ENCODE measurements around the gene AMBP. TPM values are rescaled to one million over a fixed set of nuclear protein-coding genes. Genes with fewer than 3 reads are reported as not detected.
A peak's percentile ranks its signal among the peaks of the same experiment; 100 is the strongest.

AMBP gene
- total RNA-seq, 2 donors from 2014 or later, result 1.5 to 5.7 TPM

- Histone ChIP-seq H3K36me3 (no peaks in the 10 kb centered on the region), H3K27ac (no peak overlapping the region), H3K4me3 (no peak overlapping the region), H3K27me3 (no peaks in the 10 kb centered on the region), H3K9me3 (no peaks in the 10 kb centered on the region), H3K9ac (ENCODE audit: low read depth in 2 of 2, low read length in 2 of 2) (no peak overlapping the region), H3K4me1 (no peaks in the 10 kb centered on the region)
- TF ChIP-seq CTCF (IDR thresholded peaks at IDR 0.05), result no peak
- intact Hi-C loops (cut with DNase I), result no loop called here
- no peak for DNase-seq
Measured at GRCh38 chr9:114099669-114100270, 21.7 kb upstream of the AMBP start.

- intact Hi-C loops (cut with DNase I), result no loop called here
- no peaks in the 10 kb centered on the region for H3K27me3 ChIP-seq
- peak within 1 kb of the TSS; percentile 38 for H3K27ac ChIP-seq
- peak within 1 kb of the TSS in 1 of 2 donors; percentile 54 for H3K9ac ChIP-seq (ENCODE audit: low read depth in 2 of 2, low read length in 2 of 2)
- TF ChIP-seq CTCF (IDR thresholded peaks at IDR 0.05), result no peak
- peak; percentile 75 for DNase-seq
- no peaks in the 10 kb centered on the region for H3K4me1 ChIP-seq
- no peaks in the 10 kb centered on the region for H3K36me3 ChIP-seq
- H3K9me3 ChIP-seq, result no peaks in the 10 kb centered on the region
- peak within 1 kb of the TSS; percentile 36 for H3K4me3 ChIP-seq
Measured at GRCh38 chr9:114098936-114099668, 21.0 kb upstream of the AMBP start, which contains the start of gene KIF12. KIF12 (minus strand) TSS chr9:114099292; CDS start chr9:114099276, 16 bp downstream.

- H3K27ac ChIP-seq, result peak overlapping the region; percentile 38
- H3K36me3 ChIP-seq, result no peaks in the 10 kb centered on the region
- no peaks in the 10 kb centered on the region for H3K9me3 ChIP-seq
- H3K4me3 ChIP-seq, result peak overlapping the region; percentile 36
- TF ChIP-seq CTCF (IDR thresholded peaks at IDR 0.05), result no peak
- H3K4me1 ChIP-seq, result no peaks in the 10 kb centered on the region
- intact Hi-C loops (cut with DNase I), result no loop called here
- H3K9ac ChIP-seq (ENCODE audit: low read depth in 2 of 2, low read length in 2 of 2), result peak overlapping the region in 1 of 2 donors; percentile 54
- DNase-seq, result peak; percentile 90
- no peaks in the 10 kb centered on the region for H3K27me3 ChIP-seq
Measured at GRCh38 chr9:114098021-114098935, 20.2 kb upstream of the AMBP start.

- H3K9ac ChIP-seq (ENCODE audit: low read depth in 2 of 2, low read length in 2 of 2), result no peak overlapping the region
- H3K27ac ChIP-seq, result peak overlapping the region; percentile 10
Measured at GRCh38 chr9:114097613-114098020, 19.5 kb upstream of the AMBP start.

More at GRCh38 chr9:114097613-114098020, 19.5 kb upstream of the AMBP start:
- no peaks in the 10 kb centered on the region for H3K4me1 ChIP-seq
- no peak for TF ChIP-seq CTCF (IDR thresholded peaks at IDR 0.05)
- no peaks in the 10 kb centered on the region for H3K27me3 ChIP-seq
- no peaks in the 10 kb centered on the region for H3K36me3 ChIP-seq
- intact Hi-C loops (cut with DNase I), result no loop called here
- H3K9me3 ChIP-seq, result no peaks in the 10 kb centered on the region
- peak; percentile 79 for DNase-seq
- H3K4me3 ChIP-seq, result peak overlapping the region; percentile 36

All from colonic mucosa (tissue), 4 donors.